ENCODE results near the gene SYNE1.

- TF ChIP-seq CTCF (IDR thresholded peaks at IDR 0.05): no peak
- TF ChIP-seq POLR2A (IDR thresholded peaks at IDR 0.05): no peak
These were observed 79.7 kb downstream of the SYNE1 start for GRCh38 chr6:152557502-152557901.
